H9 (cell line): ENCODE data around the gene NRXN2. TPM values are rescaled to one million over a fixed set of nuclear protein-coding genes. Genes with fewer than 3 reads are reported as not detected.

ENCODE experiments used
- DNase-seq: peaks from one replicate; pipeline ENCODE4 v3.0.0-alpha.2; 2017
- H2AFZ ChIP-seq: one replicate; pipeline ENCODE4 v1.6.1; 2013; ENCODE audit warnings: mild to moderate bottlenecking, low read length, control low read depth, moderate library complexity
- H2AK5ac ChIP-seq: 2 replicates; pipeline ENCODE4 v1.6.1; 2013; ENCODE audit warnings: low read length, control low read depth, mixed read lengths; ENCODE audit not compliant: insufficient read length
- H2BK120ac ChIP-seq: one replicate; pipeline ENCODE4 v1.6.1; 2013; ENCODE audit warnings: low read depth, mild to moderate bottlenecking, low read length, control low read depth, inconsistent platforms; ENCODE audit not compliant: poor library complexity, severe bottlenecking
- H2BK12ac ChIP-seq: 2 replicates; pipeline ENCODE4 v1.6.1; 2013; ENCODE audit warnings: low read length, control low read depth, mixed read lengths, low read depth; ENCODE audit not compliant: insufficient read length
- H2BK15ac ChIP-seq: 2 replicates; pipeline ENCODE4 v1.6.1; 2013; ENCODE audit warnings: low read depth, low read length, control low read depth
- H2BK20ac ChIP-seq: one replicate; pipeline ENCODE4 v1.6.1; 2013; ENCODE audit warnings: low read depth, mild to moderate bottlenecking, low read length, control low read depth, inconsistent platforms; ENCODE audit not compliant: poor library complexity, severe bottlenecking
- H2BK5ac ChIP-seq: 2 replicates; pipeline ENCODE4 v1.6.1; 2013; ENCODE audit warnings: low read length, control low read depth, mixed read lengths; ENCODE audit not compliant: insufficient read length
- H3K14ac ChIP-seq: 2 replicates; pipeline ENCODE4 v1.6.1; 2013; ENCODE audit warnings: low read length, control low read depth; ENCODE audit not compliant: insufficient read depth
- H3K18ac ChIP-seq: 2 replicates; pipeline ENCODE4 v1.6.1; 2013; ENCODE audit warnings: low read depth, mild to moderate bottlenecking, mixed read lengths, low read length, control low read depth; ENCODE audit not compliant: insufficient read length
- H3K23ac ChIP-seq: 2 replicates; pipeline ENCODE4 v1.6.1; 2013; ENCODE audit warnings: low read length, control low read depth, mixed read lengths, low read depth; ENCODE audit not compliant: insufficient read length
- H3K23me2 ChIP-seq: 2 replicates; pipeline ENCODE4 v1.6.1; 2013; ENCODE audit warnings: low read depth, mild to moderate bottlenecking, mixed read lengths, low read length, control low read depth; ENCODE audit not compliant: insufficient read length, poor library complexity, severe bottlenecking
- H3K27ac ChIP-seq: 2 replicates; pipeline ENCODE4 v1.5.1; 2013; ENCODE audit warnings: low read length, control low read depth, mixed read lengths, low read depth; ENCODE audit not compliant: insufficient read length
- H3K27me3 ChIP-seq: 2 replicates; pipeline ENCODE4 v1.6.1; 2013; ENCODE audit warnings: low read length, control low read depth, inconsistent platforms; ENCODE audit not compliant: insufficient read depth
- H3K4ac ChIP-seq: 2 replicates; pipeline ENCODE4 v1.6.1; 2013; ENCODE audit warnings: low read depth, mild to moderate bottlenecking, control low read depth, inconsistent platforms, low read length, moderate library complexity
- H3K4me1 ChIP-seq: 2 replicates; pipeline ENCODE4 v1.6.1; 2013; ENCODE audit warnings: low read length, control low read depth, inconsistent platforms; ENCODE audit not compliant: insufficient read depth
- H3K4me2 ChIP-seq: 2 replicates; pipeline ENCODE4 v1.6.1; 2013; ENCODE audit warnings: low read length, control low read depth, mixed read lengths; ENCODE audit not compliant: insufficient read length, insufficient read depth
- H3K56ac ChIP-seq: 2 replicates; pipeline ENCODE4 v1.6.1; 2013; ENCODE audit warnings: low read depth, mild to moderate bottlenecking, mixed read lengths, low read length, control low read depth; ENCODE audit not compliant: insufficient read length
- H3K79me1 ChIP-seq: 2 replicates; pipeline ENCODE4 v1.6.1; 2013; ENCODE audit warnings: low read depth, mild to moderate bottlenecking, moderate library complexity, low read length, control low read depth, inconsistent platforms; ENCODE audit not compliant: insufficient read depth, poor library complexity, severe bottlenecking
- H3K79me2 ChIP-seq: 2 replicates; pipeline ENCODE4 v1.6.1; 2013; ENCODE audit warnings: low read length, control low read depth, inconsistent platforms; ENCODE audit not compliant: insufficient read depth
- H3K9ac ChIP-seq: 2 replicates; pipeline ENCODE4 v1.6.1; 2013; ENCODE audit warnings: low read length, control low read depth, mixed read lengths; ENCODE audit not compliant: insufficient read length; ENCODE audit errors: extremely low read depth
- H3K9me3 ChIP-seq: one replicate; pipeline ENCODE4 v1.6.1; 2013; ENCODE audit warnings: low read depth, low read length, inconsistent platforms; ENCODE audit not compliant: control insufficient read depth
- H3T11ph ChIP-seq: one replicate; pipeline ENCODE4 v1.6.1; 2013; ENCODE audit warnings: mild to moderate bottlenecking, low read length, control low read depth, inconsistent platforms
- H4K20me1 ChIP-seq: one replicate; pipeline ENCODE4 v1.6.1; 2013; ENCODE audit not compliant: control insufficient read depth, insufficient read length, insufficient read depth
- H4K5ac ChIP-seq: 2 replicates; pipeline ENCODE4 v1.6.1; 2013; ENCODE audit warnings: low read depth, mild to moderate bottlenecking, mixed read lengths, low read length, control low read depth; ENCODE audit not compliant: insufficient read length
- H4K8ac ChIP-seq: replicated peaks from 2 replicates; pipeline ENCODE4 v1.6.1; 2013; ENCODE audit warnings: low read length, control low read depth, mixed read lengths, low read depth; ENCODE audit not compliant: insufficient read length
- H4K91ac ChIP-seq: 2 replicates; pipeline ENCODE4 v1.6.1; 2013; ENCODE audit warnings: low read depth, mild to moderate bottlenecking, moderate library complexity, mixed read lengths, low read length, control low read depth; ENCODE audit not compliant: insufficient read length
- H3K27ac Mint-ChIP-seq, 3 experiments: 2 replicates in 2 of 3; 3 replicates in 1 of 3; pipeline ENCODE4 v1.8.0; 2020 to 2021; ENCODE audit warnings: mixed read lengths in 3 of 3, mild to moderate bottlenecking in 1 of 3, moderate library complexity in 1 of 3
- H3K27me3 Mint-ChIP-seq: 2 replicates; pipeline ENCODE4 v1.8.0; 2021; ENCODE audit warnings: low read depth, mild to moderate bottlenecking, moderate library complexity, mixed read lengths
- H3K36me3 Mint-ChIP-seq, 3 experiments: 2 replicates in 2 of 3; 3 replicates in 1 of 3; pipeline ENCODE4 v1.8.0; 2020 to 2021; ENCODE audit warnings: low read depth in 3 of 3, mixed read lengths in 3 of 3; ENCODE audit not compliant: insufficient read depth in 1 of 3
- H3K4me1 Mint-ChIP-seq, 2 experiments: 2 replicates each; pipeline ENCODE4 v1.8.0; 2020; ENCODE audit warnings: mixed read lengths in 2 of 2
- H3K4me3 Mint-ChIP-seq, 2 experiments: 2 replicates in 1 of 2; 3 replicates in 1 of 2; pipeline ENCODE4 v1.8.0; 2020 to 2021; ENCODE audit warnings: mild to moderate bottlenecking in 2 of 2, mixed read lengths in 2 of 2, moderate library complexity in 1 of 2
- H3K9me3 Mint-ChIP-seq, 2 experiments: 2 replicates in 1 of 2; 3 replicates in 1 of 2; pipeline ENCODE4 v1.8.0; 2020; ENCODE audit warnings: mild to moderate bottlenecking in 2 of 2, mixed read lengths in 2 of 2, moderate library complexity in 1 of 2
- CTCF ChIP-seq: fragments of 200-600 bp; sonication (generic); conservative IDR thresholded peaks from 3 replicates; pipeline ENCODE4 v1.8.0; 2021; ENCODE audit warnings: antibody characterized with exemption, mild to moderate bottlenecking
- WGBS: extraction: QIAGEN DNeasy Blood & Tissue Kit; methylation state at CpG from one replicate; pipeline ENCODE4 v1.1.7; 2013; ENCODE audit warnings: missing lambda C conversion rate, low lambda C conversion rate, mixed read lengths; ENCODE audit not compliant: insufficient read length; ENCODE audit errors: extremely low coverage; 5-methylcytosine and 5-hydroxymethylcytosine counted together
- total RNA-seq: library from RNA; stranded (reverse); gene quantifications from 2 replicates; pipeline ENCODE4 v1.2.1, GENCODE V29; 2021

Gene NRXN2
- total RNA-seq, 1 experiment from 2014 or later, result 3.9 TPM

DNA sequence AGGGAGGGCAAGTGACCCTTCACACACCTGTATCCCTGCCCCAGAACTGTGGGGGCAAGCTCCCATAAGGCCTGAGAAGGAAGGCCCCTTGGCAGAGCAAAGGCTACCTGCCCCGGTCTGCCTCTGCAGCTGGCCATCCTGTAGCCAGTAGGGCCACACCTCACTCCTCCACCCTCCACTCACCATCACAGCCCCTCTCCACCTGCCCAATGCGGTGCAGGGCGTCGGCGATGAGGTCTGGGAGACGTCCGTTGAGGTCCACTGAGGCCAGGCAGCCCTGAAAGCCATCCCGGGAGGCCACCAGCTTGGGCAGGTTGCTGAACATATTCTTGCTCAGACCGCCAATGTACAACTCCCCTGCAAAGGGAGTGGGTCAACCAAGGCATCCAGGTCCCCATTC is 74.4 kb downstream of the NRXN2 start:
- Histone ChIP-seq H3K4me2 (no peak overlapping the region), H3K4ac (no peak overlapping the region), H3K9ac (no peak overlapping the region), H2BK5ac (no peak overlapping the region), H2BK20ac (no peak overlapping the region), H3K79me2 (no peaks in the 10 kb centered on the region), H3K79me1 (no peaks in the 10 kb centered on the region), H3K27ac (no peak overlapping the region), H2AK5ac (no peak overlapping the region), H2BK15ac (no peak overlapping the region), H3K27me3 (peaks cover 3% of the 10 kb centered on the region; the same call in 1 of the 2 replicates), H3K4me1 (peaks cover 2% of the 10 kb centered on the region; the same call in 1 of the 2 replicates), H2AFZ (no peak overlapping the region), H3K18ac (no peak overlapping the region), H3K23ac (no peak overlapping the region), H4K20me1 (no peaks in the 10 kb centered on the region), H3K56ac (no peak overlapping the region), H3K23me2 (peaks cover 12% of the 10 kb centered on the region), H3T11ph (no peak overlapping the region), H4K8ac (no peak overlapping the region), H4K91ac (no peak overlapping the region), H3K9me3 (no peaks in the 10 kb centered on the region), H4K5ac (no peak overlapping the region), H2BK12ac (no peak overlapping the region), H3K14ac (no peak overlapping the region), H2BK120ac (no peak overlapping the region)
- H3K27me3 Mint-ChIP-seq, result peaks cover 62% of the 10 kb centered on the region
- H3K27ac Mint-ChIP-seq, result no peak overlapping the region
- H3K36me3 Mint-ChIP-seq, result no peaks in the 10 kb centered on the region
- no peak for DNase-seq
- WGBS, result no CpG with 5 or more reads among the region's 9 CpGs
- H3K4me3 Mint-ChIP-seq, result no peak overlapping the region
- peaks cover 23 to 48% of the 10 kb centered on the region in 2 experiments for H3K4me1 Mint-ChIP-seq
- no peak for TF ChIP-seq CTCF
- H3K9me3 Mint-ChIP-seq, result no peaks in the 10 kb centered on the region; a peak in 1 of 5 replicates
